AG09309 (cell line): ENCODE measurements around the gene SCD5.
A peak's percentile ranks its signal among the peaks of the same experiment; 100 is the strongest.

Experiments used
- DNase-seq: peaks from one replicate; pipeline ENCODE4 v3.0.0-alpha.2; 2010; ENCODE audit warnings: low read depth
- H3K4me3 ChIP-seq: 2 replicates; pipeline ENCODE4 v1.5.1; 2011; ENCODE audit warnings: mild to moderate bottlenecking, low read depth, low read length, moderate library complexity; ENCODE audit not compliant: control insufficient read depth
- CTCF ChIP-seq: IDR thresholded peaks from 2 replicates; pipeline ENCODE4 v1.5.1; 2011; ENCODE audit warnings: mild to moderate bottlenecking, low read depth, low read length, inconsistent platforms; ENCODE audit not compliant: insufficient read depth, control insufficient read depth; ENCODE audit errors: missing control alignments

SCD5 gene

GRCh38 chr4:82681754-82682153 is 116.8 kb downstream of the SCD5 start:
- H3K4me3 ChIP-seq: no peak overlapping the region
- no peak for DNase-seq
- TF ChIP-seq CTCF: no peak

GRCh38 chr4:82680834-82681233 is 117.8 kb downstream of the SCD5 start:
- TF ChIP-seq CTCF: no peak
- no peak overlapping the region for H3K4me3 ChIP-seq
- no peak for DNase-seq

GRCh38 chr4:82679531-82679930 is 119.1 kb downstream of the SCD5 start:
- no peak for TF ChIP-seq CTCF
- DNase-seq: no peak
- H3K4me3 ChIP-seq: no peak overlapping the region

- no peak for TF ChIP-seq CTCF
- H3K4me3 ChIP-seq: no peak overlapping the region
- DNase-seq: peak; percentile 32
Measured at GRCh38 chr4:82678051-82678450, 120.5 kb downstream of the SCD5 start.

- H3K4me3 ChIP-seq: no peak overlapping the region
- no peak for DNase-seq
- no peak for TF ChIP-seq CTCF
Measured at GRCh38 chr4:82677327-82677726, 121.3 kb downstream of the SCD5 start.

GRCh38 chr4:82667761-82668480 is 130.7 kb downstream of the SCD5 start:
- no peak for TF ChIP-seq CTCF
- DNase-seq: no peak

More at GRCh38 chr4:82667761-82668480, 130.7 kb downstream of the SCD5 start:
- H3K4me3 ChIP-seq: no peak overlapping the region
